GM10847 (cell line): ENCODE data around the gene ZCCHC8.

ENCODE experiments used
- POLR2A ChIP-seq: IDR thresholded peaks from 2 replicates; pipeline ENCODE4 v1.6.1; 2011; ENCODE audit not compliant: insufficient read length; ENCODE audit errors: extremely low read depth

The ZCCHC8 gene

GRCh38 chr12:122516544-122517361, 16.0 kb upstream of the ZCCHC8 start:
- TF ChIP-seq POLR2A: no peak

- no peak for TF ChIP-seq POLR2A
Observed at GRCh38 chr12:122515275-122515674, 14.5 kb upstream of the ZCCHC8 start.

GRCh38 chr12:122513660-122514059, 12.9 kb upstream of the ZCCHC8 start:
- no peak for TF ChIP-seq POLR2A

DNA sequence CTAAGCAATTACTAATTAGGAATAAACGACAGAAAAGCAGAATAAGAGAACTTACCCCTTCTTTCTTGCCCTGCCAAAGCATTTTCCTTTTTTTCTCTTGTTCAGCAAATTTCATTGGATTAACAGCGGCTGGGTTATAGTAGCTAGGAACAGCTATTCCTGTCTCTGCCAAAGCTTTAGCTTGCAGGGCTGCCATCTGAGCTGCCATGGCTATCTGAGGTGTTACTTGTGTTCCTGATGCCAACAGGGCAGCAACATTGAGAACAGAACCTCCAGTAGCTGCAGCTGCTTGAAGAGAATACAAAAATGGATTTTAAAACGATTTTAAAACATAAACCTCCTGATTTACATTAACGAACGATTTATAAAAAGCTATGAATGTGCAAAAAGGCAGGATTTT, 7.4 kb upstream of the ZCCHC8 start:
- TF ChIP-seq POLR2A: no peak

DNA sequence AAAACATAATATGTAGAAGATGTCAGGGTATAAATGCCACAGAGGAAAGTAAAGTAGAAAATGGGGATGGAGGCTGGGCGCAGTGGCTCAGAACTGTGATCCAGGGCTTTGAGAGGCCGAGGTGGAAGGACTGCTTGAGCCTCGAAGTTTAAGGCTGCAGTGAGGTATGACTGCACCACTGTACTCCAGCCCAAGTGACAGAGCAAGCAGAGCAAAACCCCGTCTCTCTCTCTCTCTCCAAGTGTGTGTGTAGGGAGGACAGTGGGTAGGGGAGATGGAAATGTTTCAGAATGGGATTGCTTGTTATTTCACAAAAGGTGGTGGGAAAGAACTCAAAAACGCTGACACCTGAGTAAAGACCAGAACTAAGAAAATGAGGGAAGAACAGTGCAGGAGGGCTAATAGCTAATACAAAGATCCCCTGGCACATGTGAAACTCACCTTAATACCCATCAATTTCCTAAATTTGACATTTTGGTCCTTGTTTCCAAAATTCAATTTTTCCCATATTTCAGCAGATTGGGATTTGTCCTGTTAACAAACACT, 5.7 kb upstream of the ZCCHC8 start:
- no peak for TF ChIP-seq POLR2A

DNA sequence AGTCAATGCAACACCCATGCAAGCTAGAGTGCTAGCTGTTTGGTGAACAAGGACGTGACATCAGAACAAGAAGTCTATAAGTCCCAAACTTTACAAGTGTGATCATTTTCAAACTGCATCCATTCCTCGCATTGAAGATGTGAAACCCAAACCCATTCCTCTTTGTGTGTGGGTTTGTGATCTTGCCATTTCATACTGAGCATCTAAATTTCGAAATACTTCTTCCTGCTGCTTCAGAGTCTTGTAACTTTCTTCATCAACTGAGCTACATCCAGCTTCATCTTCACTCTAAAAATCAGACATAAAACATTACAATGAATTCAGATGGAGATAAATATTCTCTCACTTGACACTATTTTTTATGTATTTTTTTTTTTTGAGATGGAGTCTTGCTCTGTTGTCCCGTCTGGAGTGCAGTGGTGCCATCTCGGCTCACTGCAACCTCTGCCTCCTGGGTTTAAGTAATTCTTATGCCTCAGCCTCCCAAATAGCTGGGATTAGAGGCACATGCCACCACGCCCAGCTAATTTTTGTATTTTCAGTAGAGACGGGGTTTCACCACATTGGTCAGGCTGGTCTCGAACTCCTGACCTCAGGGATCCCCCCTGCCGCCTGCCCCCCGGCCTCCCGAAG, 4.8 kb upstream of the ZCCHC8 start:
- TF ChIP-seq POLR2A: no peak

DNA sequence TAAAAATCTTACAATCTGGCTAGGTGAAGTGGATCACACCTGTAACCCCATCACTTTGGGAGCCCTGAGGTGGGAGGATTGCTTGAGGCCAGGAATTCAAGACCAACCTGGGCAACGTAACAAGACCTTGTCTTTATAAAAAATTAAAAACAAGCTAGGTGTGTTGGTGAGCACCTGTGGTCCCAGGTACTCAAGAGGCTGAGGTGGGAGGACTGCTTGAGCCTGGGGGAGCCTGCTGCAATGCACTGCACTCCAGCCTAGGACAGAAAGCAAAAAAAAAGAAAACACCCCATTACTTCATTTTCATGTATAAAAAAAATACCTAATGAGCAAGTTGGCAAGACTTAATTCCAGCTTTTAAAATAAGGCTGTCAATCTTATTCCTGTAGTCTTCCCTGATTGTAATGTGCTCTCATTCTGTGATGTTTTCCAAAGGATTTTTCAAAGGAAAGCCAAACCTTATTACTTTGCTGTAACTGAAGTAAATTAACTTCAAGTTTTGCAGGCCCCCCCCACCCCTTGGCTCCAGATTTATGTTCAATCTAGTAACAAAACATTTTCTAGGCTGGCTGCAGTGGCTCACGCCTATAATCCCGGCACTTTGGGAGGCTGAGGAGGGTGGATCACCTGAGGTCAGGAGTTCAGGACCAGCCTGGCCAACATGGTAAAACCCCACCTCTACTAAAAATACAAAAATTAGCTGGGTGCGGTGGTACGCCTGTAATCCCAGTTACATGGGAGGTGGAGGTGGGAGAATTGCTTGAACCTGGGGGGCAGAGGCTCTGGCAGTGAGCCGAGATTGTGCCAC, 3.3 kb upstream of the ZCCHC8 start:
- TF ChIP-seq POLR2A: no peak

- no peak for TF ChIP-seq POLR2A
Observed at GRCh38 chr12:122503147-122503751, 2.5 kb upstream of the ZCCHC8 start.

GRCh38 chr12:122501489-122501989, 807 bp upstream of the ZCCHC8 start:
- TF ChIP-seq POLR2A: no peak

DNA sequence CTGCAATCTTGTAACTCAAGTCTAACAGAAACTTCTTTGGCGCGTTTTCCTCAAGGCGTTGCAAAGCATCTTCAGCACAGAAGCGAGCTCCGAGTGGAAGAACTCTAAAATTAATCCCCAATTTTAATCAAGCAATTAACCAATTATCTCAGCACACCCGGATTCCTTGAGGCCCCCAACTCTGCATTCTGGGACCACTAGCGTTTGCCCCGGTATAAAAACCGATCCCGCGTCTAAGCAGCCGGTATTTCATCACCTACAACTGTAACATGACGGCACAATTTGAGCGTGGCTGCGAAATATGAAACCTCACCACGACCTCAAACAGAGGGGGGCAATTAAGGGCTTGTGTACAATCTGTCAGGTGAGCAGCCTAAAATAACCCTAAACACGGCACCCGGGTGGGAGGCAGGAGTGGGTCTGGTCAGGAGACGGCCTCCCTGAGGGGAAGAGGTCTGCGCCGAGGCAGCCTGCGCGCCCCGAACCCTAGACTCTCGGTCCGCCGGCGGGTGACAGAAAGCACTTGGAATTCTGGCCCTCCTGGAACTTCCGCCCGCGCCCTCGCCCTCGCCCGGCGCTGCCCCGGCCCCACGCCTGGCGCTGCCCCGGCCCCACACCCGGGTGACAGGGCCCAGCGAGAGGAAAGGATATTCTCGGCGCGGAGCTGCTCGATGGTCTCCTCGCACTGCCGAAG, 594 bp downstream of the ZCCHC8 start:
- TF ChIP-seq POLR2A: no peak

DNA sequence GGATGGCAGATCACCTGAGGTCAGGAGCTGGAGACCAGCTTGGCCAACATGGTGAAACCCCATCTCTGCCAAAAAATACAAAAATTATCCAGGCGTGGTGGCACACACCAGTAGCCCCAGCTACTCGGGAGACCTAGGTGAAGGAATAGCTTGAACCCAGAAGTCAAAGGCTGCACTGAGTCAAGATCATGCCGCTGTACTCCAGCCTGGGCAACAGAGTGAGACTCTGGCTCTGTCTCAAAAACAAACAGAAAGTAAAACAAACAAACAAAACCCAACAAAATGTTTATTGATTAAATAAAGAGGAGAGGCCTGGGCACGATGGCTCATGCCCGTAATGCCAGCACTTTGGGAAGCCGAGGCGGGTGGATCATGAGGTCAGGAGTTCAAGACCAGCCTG, 5.5 kb downstream of the ZCCHC8 start:
- TF ChIP-seq POLR2A: no peak

DNA sequence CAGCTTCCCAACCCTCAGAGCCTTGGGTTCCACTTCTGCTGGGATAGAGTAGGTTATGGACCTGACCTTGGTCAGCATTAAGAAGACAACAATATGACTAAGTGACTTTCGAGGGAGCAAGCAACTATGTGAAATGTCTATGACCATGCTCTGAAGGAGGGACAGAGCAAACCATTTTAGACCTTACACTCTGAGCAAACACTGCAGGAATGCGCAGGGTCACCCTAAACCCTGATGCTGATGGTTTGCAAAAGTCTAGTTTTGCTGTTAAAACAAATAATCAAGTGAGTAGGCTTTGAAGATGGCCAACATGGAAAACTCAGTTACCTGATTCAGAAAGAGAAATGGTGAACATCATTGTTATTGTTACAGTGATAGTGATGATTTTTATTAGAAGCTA, 8.7 kb downstream of the ZCCHC8 start:
- TF ChIP-seq POLR2A: no peak

DNA sequence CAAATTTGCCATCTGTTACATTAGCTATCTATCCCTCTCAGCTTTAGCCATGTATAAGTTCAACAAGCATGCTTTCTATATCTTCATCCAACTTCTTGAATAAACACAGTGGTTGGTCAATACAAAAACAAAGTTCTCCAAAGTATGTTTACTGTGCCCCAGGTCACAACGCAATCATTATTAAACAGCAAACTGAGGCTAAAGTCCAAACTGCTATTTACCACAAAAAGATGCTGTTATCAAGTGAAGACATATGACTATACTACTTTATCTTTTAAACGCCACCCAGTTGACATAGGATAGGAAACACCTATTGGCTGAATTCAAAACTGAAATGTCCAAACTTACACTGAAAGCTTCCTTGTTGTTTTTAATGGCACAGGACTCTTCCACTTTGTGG, 11.7 kb downstream of the ZCCHC8 start:
- TF ChIP-seq POLR2A: no peak

DNA sequence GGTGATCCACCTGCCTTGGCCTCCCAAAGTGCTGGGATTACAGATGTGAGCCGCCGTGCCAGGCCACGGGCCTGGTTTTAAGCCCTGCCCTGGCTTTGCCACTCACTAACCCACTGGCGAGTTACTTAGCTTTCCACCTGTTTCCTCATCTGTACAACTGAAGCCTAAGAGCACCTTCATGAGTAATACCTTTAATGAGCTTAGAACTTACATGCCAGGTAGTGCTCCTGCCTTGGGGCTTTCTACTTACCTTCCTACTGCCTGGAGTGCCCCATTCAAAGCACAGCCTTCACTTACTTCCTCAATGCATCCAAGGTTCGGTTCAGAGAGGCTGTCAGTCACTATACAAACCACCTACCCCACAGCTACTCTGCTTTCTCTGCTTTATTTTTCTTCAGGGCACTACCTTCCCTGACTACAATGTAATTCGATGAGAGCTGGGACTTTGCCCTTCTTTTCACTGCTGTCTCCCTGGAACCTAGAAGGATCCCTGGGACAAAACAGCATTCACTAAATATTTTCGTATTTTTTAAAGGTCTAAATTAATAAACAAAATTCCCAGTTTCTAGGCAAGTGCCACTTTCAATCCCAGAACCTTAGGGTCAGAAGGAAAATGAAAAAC, 13.8 kb downstream of the ZCCHC8 start:
- no peak for TF ChIP-seq POLR2A
